NCI-H774 (cell line): Measurements from ENCODE around the gene ZNF524.
A peak's percentile ranks its signal among the peaks of the same experiment; 100 is the strongest.
"Not testable (repeated sequence)": the region's sequence is repeated elsewhere in the genome, so short reads cannot be mapped to it uniquely, and the experiment has no call there.

Experiments used
- DNase-seq: peaks from one replicate; lab custom pipeline; 2025; lab: John Stamatoyannopoulos, UW

ZNF524 gene

GRCh38 chr19:55599842-55600661 is at the start of gene ZNF524:
Gene ZNF524 (plus strand): TSS chr19:55600288. CDS start chr19:55602113, 1,825 bp downstream.
- DNase-seq, result peak; percentile 89

- DNase-seq, result no peak
Measured at GRCh38 chr19:55550321-55550650, 49.8 kb upstream of the ZNF524 start.

GRCh38 chr19:55552206-55552605 is 47.9 kb upstream of the ZNF524 start:
- DNase-seq, result no peak

- DNase-seq, result no peak
Measured at GRCh38 chr19:55552620-55553019, 47.5 kb upstream of the ZNF524 start.

- no peak for DNase-seq
Measured at GRCh38 chr19:55553217-55554182, 46.6 kb upstream of the ZNF524 start.

GRCh38 chr19:55554302-55554701 is 45.8 kb upstream of the ZNF524 start:
- DNase-seq, result no peak

GRCh38 chr19:55554741-55555152 is 45.3 kb upstream of the ZNF524 start:
- peak; percentile 48 for DNase-seq

GRCh38 chr19:55559684-55560083 is 40.4 kb upstream of the ZNF524 start:
- DNase-seq, result no peak

GRCh38 chr19:55563261-55563690 is 36.8 kb upstream of the ZNF524 start:
- peak; percentile 30 for DNase-seq

- DNase-seq, result no peak
Measured at GRCh38 chr19:55566823-55567222, 33.3 kb upstream of the ZNF524 start.

- no peak for DNase-seq
Measured at GRCh38 chr19:55567708-55568328, 32.3 kb upstream of the ZNF524 start.

- not testable (repeated sequence) for DNase-seq
Measured at GRCh38 chr19:55569477-55569876, 30.6 kb upstream of the ZNF524 start.

GRCh38 chr19:55573929-55574328 is 26.2 kb upstream of the ZNF524 start:
- not testable (repeated sequence) for DNase-seq

- no peak for DNase-seq
Measured at GRCh38 chr19:55576746-55577145, 23.3 kb upstream of the ZNF524 start.

GRCh38 chr19:55578031-55578760 is 21.9 kb upstream of the ZNF524 start:
- DNase-seq, result no peak

GRCh38 chr19:55578761-55579747 is 21.0 kb upstream of the ZNF524 start:
- no peak for DNase-seq

- no peak for DNase-seq
Measured at GRCh38 chr19:55579766-55580621, 20.1 kb upstream of the ZNF524 start.

GRCh38 chr19:55580628-55581144 is 19.4 kb upstream of the ZNF524 start, which contains the start of gene ZNF579:
Gene ZNF579 (minus strand): TSS chr19:55580848. CDS start chr19:55579639, 1,209 bp downstream.
- DNase-seq, result peak; percentile 83
